A673 (cell line): ENCODE data around the gene SIX2. TPM values are rescaled to one million over a fixed set of nuclear protein-coding genes. Genes with fewer than 3 reads are reported as not detected.

Experiments
- BruUV-seq: library from RNA; stranded (reverse); fragments of 400-500 nt; replicated peaks from 2 replicates; lab custom pipeline; 2021; lab: Mats Ljungman, UMichigan
- CTCF ChIA-PET: fragments of 300-600 bp; sonication (Branson Sonifier 250); formaldehyde crosslinking; loops from one replicate; lab custom pipeline; 2022; ENCODE audit warnings: antibody characterized with exemption; lab: Charles Lee
- POLR2A ChIA-PET: fragments of 300-600 bp; sonication (Branson Sonifier 250); formaldehyde crosslinking; loops from one replicate; lab custom pipeline; 2022; ENCODE audit warnings: antibody characterized with exemption; ENCODE audit not compliant: low non-redundant PET; lab: Charles Lee
- DNase-seq: peaks from one replicate; pipeline ENCODE4 v3.0.0-alpha.2; 2015; ENCODE audit warnings: low spot score
- H3K27ac ChIP-seq: fragments of 200-600 bp; sonication (generic); 2 replicates; pipeline ENCODE4 v1.5.1; 2016; ENCODE audit warnings: mixed run types, low read depth, mild to moderate bottlenecking, mixed read lengths, antibody characterized with exemption, low read length; ENCODE audit not compliant: poor library complexity, severe bottlenecking
- H3K27me3 ChIP-seq: fragments of 200-600 bp; sonication (generic); replicated peaks from 2 replicates; pipeline ENCODE4 v1.6.1; 2017; ENCODE audit warnings: mixed run types, low read depth, mild to moderate bottlenecking, mixed read lengths, antibody characterized with exemption, low read length; ENCODE audit not compliant: insufficient read depth, poor library complexity
- H3K36me3 ChIP-seq: fragments of 200-600 bp; sonication (generic); 2 replicates; pipeline ENCODE4 v1.6.1; 2016; ENCODE audit warnings: mixed run types, mild to moderate bottlenecking, mixed read lengths, antibody characterized with exemption, low read length; ENCODE audit not compliant: insufficient read depth, poor library complexity, severe bottlenecking
- H3K4me1 ChIP-seq: fragments of 200-600 bp; sonication (generic); 2 replicates; pipeline ENCODE4 v1.6.1; 2017; ENCODE audit warnings: mixed run types, mild to moderate bottlenecking, mixed read lengths, antibody characterized with exemption, low read length; ENCODE audit not compliant: insufficient read depth, poor library complexity, severe bottlenecking
- H3K4me3 ChIP-seq: fragments of 200-600 bp; sonication (generic); 2 replicates; pipeline ENCODE4 v1.5.1; 2016; ENCODE audit warnings: low read depth, mixed run types, mild to moderate bottlenecking, mixed read lengths, low read length; ENCODE audit not compliant: poor library complexity, severe bottlenecking
- H3K9me3 ChIP-seq: fragments of 200-600 bp; sonication (generic); 2 replicates; pipeline ENCODE4 v1.6.1; 2016; ENCODE audit warnings: mixed run types, low read depth, mild to moderate bottlenecking, mixed read lengths, antibody characterized with exemption, low read length; ENCODE audit not compliant: poor library complexity, severe bottlenecking
- EZH2 ChIP-seq: fragments of 200-600 bp; sonication (generic); IDR thresholded peaks from 2 replicates; pipeline ENCODE4 v1.6.1; 2017; ENCODE audit warnings: borderline replicate concordance, low read depth, mild to moderate bottlenecking, mixed read lengths, antibody characterized with exemption, low read length; ENCODE audit not compliant: poor library complexity, severe bottlenecking
- intact Hi-C: fragments of 100-400 bp; cut with micrococcal nuclease; formaldehyde crosslinking; loops from one replicate; pipeline ENCODE4 v1.10.0; 2022; ENCODE audit not compliant: unreplicated experiment
- total RNA-seq: library from RNA; stranded (reverse); gene quantifications from 2 replicates; pipeline ENCODE4 v1.2.3, GENCODE V29; 2021
- TF ChIP-seq, protein P1 (sequence below): fragments of 300-800, 200-600 bp; sonication (generic); conservative IDR thresholded peaks from 2 replicates; pipeline ENCODE4 v1.5.1; 2017; ENCODE audit warnings: low read depth, mild to moderate bottlenecking, antibody characterized with exemption, low read length, moderate library complexity, mixed read lengths

The SIX2 gene
- total RNA-seq, 1 experiment from 2014 or later = not detected

DNA sequence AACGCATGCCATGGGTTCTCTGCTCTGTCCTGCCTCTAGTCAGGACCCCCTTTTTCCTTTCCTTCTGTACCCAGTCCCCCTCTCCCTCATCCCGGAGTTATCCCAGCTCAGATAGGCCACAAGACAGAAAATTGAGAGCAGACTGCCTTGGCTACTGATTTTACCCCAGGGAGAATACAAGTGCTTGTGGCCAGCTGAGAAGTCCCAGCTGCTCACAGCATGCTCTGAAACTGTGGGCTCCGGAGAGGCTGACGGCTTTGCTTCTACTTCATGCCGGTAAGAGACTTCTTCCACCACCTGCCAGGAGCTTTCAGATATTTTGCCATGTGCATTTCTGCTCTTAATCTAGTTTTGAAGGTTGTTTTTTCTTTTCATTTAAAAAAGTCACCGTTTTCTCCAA is 20.0 kb upstream of the SIX2 start:
- Histone ChIP-seq H3K4me1 (no peaks in the 10 kb centered on the region), H3K4me3 (no peak overlapping the region), H3K9me3 (no peaks in the 10 kb centered on the region), H3K27me3 (no peaks in the 10 kb centered on the region), H3K27ac (no peak overlapping the region), H3K36me3 (no peaks in the 10 kb centered on the region)
- no peak for TF ChIP-seq EZH2
- DNase-seq = no peak
- ChIA-PET POLR2A (no interaction called here), CTCF (interaction anchor here (0.7 kb wide), 1 partner anchor 20 kb away, joined by 3 read pairs; the partner anchor contains the start of gene SIX2)
- intact Hi-C loops = no loop called here
- no TSS peak for BruUV-seq

DNA sequence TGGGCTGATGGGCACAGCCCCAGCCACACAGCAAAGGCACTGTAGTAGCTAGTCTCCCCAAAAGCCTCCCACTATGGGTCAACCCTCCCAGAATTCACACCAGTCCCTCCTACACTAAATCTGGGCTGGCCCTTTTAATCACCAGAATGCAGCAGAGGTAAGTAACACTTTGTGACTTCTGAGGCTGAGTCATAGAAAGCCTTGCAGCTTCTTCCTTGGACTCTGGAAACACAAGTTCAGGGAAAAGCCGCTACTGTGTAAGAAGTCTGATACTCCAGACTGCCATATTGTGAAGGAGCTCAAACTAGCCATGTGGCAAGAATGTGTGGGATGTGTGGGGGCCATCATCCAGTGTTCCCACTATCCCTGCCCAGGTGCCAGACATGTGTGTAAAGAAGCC is 19.0 kb upstream of the SIX2 start:
- Histone ChIP-seq H3K27ac (no peak overlapping the region), H3K4me3 (no peak overlapping the region), H3K27me3 (no peaks in the 10 kb centered on the region), H3K4me1 (no peaks in the 10 kb centered on the region), H3K36me3 (no peaks in the 10 kb centered on the region), H3K9me3 (no peaks in the 10 kb centered on the region)
- ChIA-PET POLR2A (no interaction called here), CTCF (interaction anchor here (0.7 kb wide), 1 partner anchor 19 kb away, joined by 3 read pairs; the partner anchor contains the start of gene SIX2)
- no TSS peak for BruUV-seq
- no peak for TF ChIP-seq EZH2
- TF ChIP-seq, protein P1, sequence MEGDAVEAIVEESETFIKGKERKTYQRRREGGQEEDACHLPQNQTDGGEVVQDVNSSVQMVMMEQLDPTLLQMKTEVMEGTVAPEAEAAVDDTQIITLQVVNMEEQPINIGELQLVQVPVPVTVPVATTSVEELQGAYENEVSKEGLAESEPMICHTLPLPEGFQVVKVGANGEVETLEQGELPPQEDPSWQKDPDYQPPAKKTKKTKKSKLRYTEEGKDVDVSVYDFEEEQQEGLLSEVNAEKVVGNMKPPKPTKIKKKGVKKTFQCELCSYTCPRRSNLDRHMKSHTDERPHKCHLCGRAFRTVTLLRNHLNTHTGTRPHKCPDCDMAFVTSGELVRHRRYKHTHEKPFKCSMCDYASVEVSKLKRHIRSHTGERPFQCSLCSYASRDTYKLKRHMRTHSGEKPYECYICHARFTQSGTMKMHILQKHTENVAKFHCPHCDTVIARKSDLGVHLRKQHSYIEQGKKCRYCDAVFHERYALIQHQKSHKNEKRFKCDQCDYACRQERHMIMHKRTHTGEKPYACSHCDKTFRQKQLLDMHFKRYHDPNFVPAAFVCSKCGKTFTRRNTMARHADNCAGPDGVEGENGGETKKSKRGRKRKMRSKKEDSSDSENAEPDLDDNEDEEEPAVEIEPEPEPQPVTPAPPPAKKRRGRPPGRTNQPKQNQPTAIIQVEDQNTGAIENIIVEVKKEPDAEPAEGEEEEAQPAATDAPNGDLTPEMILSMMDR = no peak
- intact Hi-C loops = no loop called here
- DNase-seq = no peak

DNA sequence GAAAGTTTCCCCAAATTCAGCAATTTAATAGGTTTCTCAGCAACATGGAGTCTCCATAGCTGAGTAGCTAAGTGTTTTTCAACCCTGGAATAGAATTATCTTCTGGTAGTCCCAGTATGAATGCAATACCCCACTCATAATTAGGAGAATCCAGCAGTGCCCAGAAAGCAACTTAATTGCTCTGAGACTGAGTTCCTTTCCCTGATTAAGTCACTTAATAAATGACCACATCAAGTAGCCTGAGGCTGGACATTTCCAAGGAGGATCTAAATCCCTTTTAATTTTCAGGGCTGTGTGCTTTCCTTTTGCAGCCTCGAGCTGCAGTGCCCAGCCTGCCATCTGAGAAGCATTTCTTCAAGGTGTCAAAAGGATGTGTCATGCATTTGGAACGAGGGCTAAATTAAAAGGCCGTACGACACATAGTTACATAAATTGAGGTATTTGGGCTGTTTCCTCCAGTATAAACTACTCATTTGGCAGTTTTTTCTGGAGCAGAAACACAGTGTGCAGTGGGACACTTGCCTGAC is 17.7 kb upstream of the SIX2 start:
- POLR2A ChIA-PET = no interaction called here

More for the DNA sequence above, 17.7 kb upstream of the SIX2 start:
- no peak for TF ChIP-seq EZH2
- TF ChIP-seq, protein P1 = no peak
- DNase-seq = no peak
- intact Hi-C loops = no loop called here
- Histone ChIP-seq H3K4me1 (no peaks in the 10 kb centered on the region), H3K4me3 (no peak overlapping the region), H3K27ac (no peak overlapping the region), H3K36me3 (no peaks in the 10 kb centered on the region), H3K9me3 (no peaks in the 10 kb centered on the region), H3K27me3 (no peaks in the 10 kb centered on the region)
- BruUV-seq = no TSS peak
- CTCF ChIA-PET = no interaction called here
